ENCODE measurements around the gene ZNF358.

ZNF358 gene

GRCh38 chr19:7489609-7490044 is 26.3 kb upstream of the ZNF358 start:
- no peak for DNase-seq

- DNase-seq: no peak
Observed at GRCh38 chr19:7492142-7492541, 23.8 kb upstream of the ZNF358 start.

DNA sequence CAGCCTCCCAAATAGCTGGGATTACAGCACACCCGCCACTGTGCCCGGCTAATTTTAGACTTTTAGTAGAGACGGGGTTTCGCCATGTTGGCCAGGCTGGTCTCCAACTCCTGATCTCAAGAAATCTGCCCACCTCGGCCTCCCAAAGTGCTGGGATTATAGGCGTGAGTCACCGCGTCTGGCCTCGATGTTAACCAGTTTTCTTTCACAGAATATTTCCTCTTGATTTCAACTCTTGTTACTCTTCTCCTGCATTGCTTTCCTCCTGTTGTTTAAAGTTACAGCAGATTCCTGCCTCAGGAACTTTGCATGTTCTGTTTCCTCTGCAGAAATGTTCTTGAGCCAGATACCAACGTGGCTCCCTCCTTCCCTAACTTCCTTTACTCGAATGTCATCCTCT is 23.3 kb upstream of the ZNF358 start:
- no peak for DNase-seq

GRCh38 chr19:7494416-7495098 is 21.3 kb upstream of the ZNF358 start:
- DNase-seq: no peak

- DNase-seq: no peak
Observed at GRCh38 chr19:7497292-7497691, 18.6 kb upstream of the ZNF358 start.

- no peak for DNase-seq
Observed at GRCh38 chr19:7500811-7501450, 15.0 kb upstream of the ZNF358 start.

GRCh38 chr19:7502552-7502951 is 13.4 kb upstream of the ZNF358 start:
- DNase-seq: no peak

- DNase-seq: no peak
Observed at GRCh38 chr19:7504684-7505083, 11.2 kb upstream of the ZNF358 start.

DNA sequence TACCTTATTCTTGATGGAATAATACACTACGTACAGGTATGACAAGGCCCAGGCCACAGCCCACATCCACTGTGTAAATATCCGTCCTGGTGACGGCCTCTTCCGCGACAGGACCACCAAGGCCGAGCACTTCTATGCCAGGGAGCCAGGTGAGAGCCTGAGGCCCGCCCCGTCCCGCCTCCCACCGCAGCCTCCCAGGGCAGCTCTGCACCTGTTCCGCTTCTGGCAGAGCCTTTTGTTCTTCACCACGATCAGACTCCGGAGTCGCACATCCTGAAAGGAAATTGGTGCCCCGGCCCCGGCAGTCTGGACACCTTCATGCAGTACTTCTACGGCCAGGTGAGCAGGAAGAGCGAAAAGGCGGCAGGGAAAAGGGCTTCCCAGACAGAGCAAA is 10.6 kb upstream of the ZNF358 start:
- DNase-seq: no peak

GRCh38 chr19:7505682-7506384 is 10.1 kb upstream of the ZNF358 start:
- no peak for DNase-seq

- DNase-seq: no peak
Observed at GRCh38 chr19:7506385-7507328, 9.2 kb upstream of the ZNF358 start.

- no peak for DNase-seq
Observed at GRCh38 chr19:7507884-7508283, 8.0 kb upstream of the ZNF358 start.

DNA sequence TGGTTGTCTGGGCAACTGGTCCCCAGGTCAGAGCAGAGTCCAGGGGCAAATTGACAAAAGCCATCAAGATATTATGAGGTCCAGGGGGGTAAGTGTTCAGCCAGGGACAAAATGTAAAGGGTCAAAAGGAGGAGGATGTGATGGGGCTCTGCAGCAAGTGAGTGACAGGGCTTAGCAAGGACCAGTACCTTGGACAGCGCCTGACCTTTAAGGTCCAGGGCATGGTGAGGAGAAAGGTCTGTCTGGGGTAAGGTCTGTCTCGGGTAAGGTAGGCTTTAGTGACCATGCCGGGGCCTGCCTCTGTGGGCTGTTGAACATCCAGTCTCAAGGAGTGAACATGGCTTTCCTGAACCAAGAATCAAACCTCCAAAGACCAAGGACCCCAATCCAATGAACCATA is 6.3 kb upstream of the ZNF358 start:
- no peak for DNase-seq

- DNase-seq: no peak
Observed at GRCh38 chr19:7512400-7512851, 3.5 kb upstream of the ZNF358 start.

DNA sequence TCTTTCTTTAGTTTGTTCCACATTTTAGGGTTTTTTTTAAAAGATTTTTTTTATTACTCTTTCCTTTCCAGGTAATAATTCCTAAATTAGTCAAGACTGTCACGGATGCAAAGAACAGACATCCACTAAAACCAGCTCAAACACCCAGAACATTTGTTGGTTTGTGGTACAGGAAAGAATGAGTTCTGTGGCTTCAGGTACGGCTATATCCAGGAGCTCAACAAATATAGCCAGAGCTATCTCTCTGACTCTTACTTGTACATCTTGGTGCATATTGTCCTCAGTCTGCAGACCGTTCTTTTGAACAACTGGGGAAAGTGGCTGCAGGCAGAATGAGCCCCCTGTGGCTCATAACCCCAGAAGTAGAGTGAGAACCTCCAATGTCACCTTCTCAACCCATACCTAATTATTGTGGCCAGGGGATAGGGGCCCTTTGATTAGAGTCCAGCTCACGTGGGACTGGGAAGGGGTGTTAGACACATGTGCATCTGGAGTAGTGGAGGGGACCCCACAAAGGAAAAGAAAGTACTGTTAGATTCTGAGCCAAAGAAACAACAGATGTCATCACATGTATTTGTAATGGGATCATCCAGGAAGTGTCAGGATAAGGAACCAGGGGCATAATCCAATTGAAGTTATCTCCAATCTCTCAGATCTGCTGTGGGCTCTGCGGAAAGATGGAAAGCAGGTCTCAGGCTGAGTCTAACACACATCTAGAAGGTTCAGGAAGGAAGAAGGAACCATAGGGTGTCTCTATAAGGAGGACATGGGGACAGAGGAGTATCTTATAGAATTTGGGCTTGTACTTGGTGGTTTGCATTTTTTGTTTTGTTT is 1.9 kb upstream of the ZNF358 start:
- no peak for DNase-seq

- no peak for DNase-seq
Observed at GRCh38 chr19:7515110-7515644, 726 bp upstream of the ZNF358 start.

DNA sequence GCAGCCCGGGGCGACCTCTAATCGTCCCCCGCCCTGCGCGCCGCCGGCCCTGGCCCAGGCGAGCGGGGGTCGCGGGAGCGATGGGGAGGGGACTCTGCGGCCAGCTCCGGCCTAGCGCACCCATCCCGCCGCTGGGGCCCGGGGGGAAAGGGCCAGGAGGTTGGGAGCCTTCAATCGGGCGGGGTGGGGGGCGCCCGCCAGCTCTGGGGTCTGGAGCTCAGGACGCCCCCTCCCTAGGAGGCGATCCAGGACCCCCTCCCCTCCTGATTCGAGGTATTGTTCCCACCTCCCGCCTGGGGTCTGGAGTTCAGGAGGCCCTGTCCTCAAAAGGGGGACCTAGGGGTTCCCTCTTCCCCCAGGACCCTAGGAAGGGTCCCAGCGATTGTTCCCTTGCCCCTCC is 430 bp downstream of the ZNF358 start:
- no peak for DNase-seq

GRCh38 chr19:7516878-7517277 is 975 bp downstream of the ZNF358 start:
- no peak for DNase-seq

DNA sequence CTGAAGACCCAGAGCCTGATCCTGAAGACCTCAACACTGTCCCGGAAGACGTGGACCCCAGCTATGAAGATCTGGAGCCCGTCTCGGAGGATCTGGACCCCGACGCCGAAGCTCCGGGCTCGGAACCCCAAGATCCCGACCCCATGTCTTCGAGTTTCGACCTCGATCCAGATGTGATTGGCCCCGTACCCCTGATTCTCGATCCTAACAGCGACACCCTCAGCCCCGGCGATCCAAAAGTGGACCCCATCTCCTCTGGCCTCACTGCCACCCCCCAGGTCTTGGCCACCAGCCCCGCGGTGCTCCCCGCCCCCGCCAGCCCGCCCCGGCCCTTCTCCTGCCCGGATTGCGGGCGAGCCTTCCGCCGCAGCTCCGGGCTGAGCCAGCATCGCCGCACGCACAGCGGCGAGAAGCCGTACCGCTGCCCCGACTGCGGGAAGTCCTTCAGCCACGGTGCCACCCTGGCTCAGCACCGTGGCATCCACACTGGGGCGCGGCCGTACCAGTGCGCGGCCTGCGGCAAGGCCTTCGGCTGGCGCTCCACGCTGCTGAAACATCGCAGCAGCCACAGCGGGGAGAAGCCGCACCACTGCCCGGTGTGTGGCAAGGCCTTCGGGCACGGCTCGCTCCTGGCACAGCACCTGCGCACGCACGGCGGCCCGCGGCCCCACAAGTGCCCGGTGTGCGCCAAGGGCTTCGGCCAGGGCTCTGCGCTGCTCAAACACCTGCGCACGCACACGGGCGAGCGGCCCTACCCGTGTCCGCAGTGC is 3.6 kb downstream of the ZNF358 start:
- DNase-seq: no peak

DNA sequence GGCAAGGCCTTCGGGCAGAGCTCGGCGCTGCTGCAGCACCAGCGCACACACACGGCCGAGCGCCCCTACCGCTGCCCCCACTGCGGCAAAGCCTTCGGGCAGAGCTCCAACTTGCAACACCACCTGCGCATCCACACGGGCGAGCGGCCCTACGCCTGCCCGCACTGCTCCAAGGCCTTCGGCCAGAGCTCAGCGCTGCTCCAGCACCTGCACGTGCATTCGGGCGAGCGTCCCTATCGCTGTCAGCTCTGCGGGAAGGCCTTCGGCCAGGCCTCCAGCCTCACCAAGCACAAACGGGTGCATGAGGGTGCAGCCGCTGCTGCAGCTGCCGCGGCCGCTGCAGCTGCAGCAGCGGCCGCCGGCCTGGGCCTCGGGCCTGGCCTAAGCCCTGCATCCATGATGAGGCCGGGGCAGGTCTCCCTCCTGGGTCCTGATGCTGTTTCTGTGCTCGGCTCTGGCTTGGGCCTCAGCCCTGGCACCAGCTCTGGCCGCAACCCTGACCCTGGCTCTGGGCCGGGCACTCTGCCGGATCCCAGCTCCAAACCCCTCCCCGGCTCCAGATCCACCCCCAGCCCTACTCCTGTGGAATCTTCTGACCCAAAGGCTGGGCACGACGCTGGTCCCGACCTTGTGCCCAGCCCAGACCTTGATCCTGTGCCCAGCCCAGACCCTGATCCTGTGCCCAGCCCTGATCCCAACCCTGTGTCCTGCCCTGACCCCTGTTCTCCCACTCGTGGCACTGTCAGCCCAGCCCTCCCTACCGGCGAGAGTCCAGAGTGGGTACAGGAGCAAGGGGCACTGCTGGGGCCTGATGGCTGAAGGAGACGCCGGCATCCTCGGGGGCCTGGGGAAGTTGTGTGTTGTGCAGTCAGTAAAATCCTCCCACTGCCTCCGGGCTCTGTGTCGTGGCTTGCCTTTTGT is 4.5 kb downstream of the ZNF358 start:
- no peak for DNase-seq
